Transverse colon (tissue), 4 donors: ENCODE measurements around the gene KLHL18. TPM values are rescaled to one million over a fixed set of nuclear protein-coding genes. Genes with fewer than 3 reads are reported as not detected.
"Not testable (repeated sequence)": the region's sequence is repeated elsewhere in the genome, so short reads cannot be mapped to it uniquely, and the experiment has no call there.

Experiments used
- DNase-seq: peaks from one replicate; pipeline ENCODE4 v3.0.0-alpha.2; 2019
- H3K27ac ChIP-seq, 4 donors: fragments of 200-600 bp; sonication (generic); 2 replicates each; pipeline ENCODE4 v1.5.1; 2016 to 2018; ENCODE audit warnings: inconsistent platforms in 4 of 4
- H3K27me3 ChIP-seq: fragments of 200-600 bp; sonication (generic); 2 replicates; pipeline ENCODE4 v1.5.1; 2017; ENCODE audit warnings: inconsistent platforms
- H3K36me3 ChIP-seq, 4 donors: fragments of 200-600 bp; sonication (generic); 2 replicates each; pipeline ENCODE4 v1.5.1; 2017 to 2019; ENCODE audit warnings: inconsistent platforms in 4 of 4
- H3K4me1 ChIP-seq, 4 donors: fragments of 200-600 bp; sonication (generic); 2 replicates each; pipeline ENCODE4 v1.5.1; 2017 to 2020; ENCODE audit warnings: inconsistent platforms in 4 of 4
- H3K4me3 ChIP-seq, 4 donors: fragments of 200-600 bp; sonication (generic); 1 replicate in 1 of 4; 2 replicates in 3 of 4; pipeline versions ENCODE4 v1.5.1 to v1.6.1; 2017 to 2019; ENCODE audit warnings: inconsistent platforms in 4 of 4
- H3K9me3 ChIP-seq, 2 donors: fragments of 200-600 bp; sonication (generic); 2 replicates each; pipeline ENCODE4 v1.5.1; 2017 to 2019; ENCODE audit warnings: inconsistent platforms in 2 of 2
- CTCF ChIP-seq, 5 experiments: fragments of 200-600 bp in 3 of 5; fragments of 450-650 bp in 2 of 5; sonication (generic) in 3 of 5; IDR thresholded peaks; 1 replicate in 2 of 5; 2 replicates in 3 of 5; pipeline ENCODE4 v1.5.1; 2016 to 2017; ENCODE audit warnings: antibody characterized with exemption in 5 of 5, inconsistent platforms in 3 of 5, mild to moderate bottlenecking in 2 of 5, moderate library complexity in 1 of 5
- EP300 ChIP-seq: sonication (generic); formaldehyde crosslinking; IDR thresholded peaks from one replicate; pipeline ENCODE4 v1.6.1; 2017; ENCODE audit warnings: antibody characterized with exemption, low read depth
- POLR2A ChIP-seq: fragments of 450-650 bp; IDR thresholded peaks from one replicate; pipeline ENCODE4 v1.6.1; 2016; ENCODE audit warnings: antibody characterized with exemption, mild to moderate bottlenecking, moderate library complexity
- POLR2AphosphoS5 ChIP-seq, 3 donors: sonication (generic); formaldehyde crosslinking; IDR thresholded peaks; one replicate each; pipeline ENCODE4 v1.6.1; 2016; ENCODE audit warnings: antibody characterized with exemption in 3 of 3
- WGBS, 2 donors: methylation state at CpG; one replicate each; pipeline ENCODE4 v1.1.5; 2018; ENCODE audit warnings: low coverage in 1 of 2; 5-methylcytosine and 5-hydroxymethylcytosine counted together
- in situ Hi-C, 4 donors: fragments of 200-750 bp; cut with MboI; loops; one replicate each; pipeline versions ENCODE4 v1.15.0 to v1.15.1; 2017; ENCODE audit warnings: low sequenced_read_pairs in 3 of 4, low pct_ligation_motif_present in 1 of 4, low pct_unique_long_range_greater_than_20kb in 1 of 4
- intact Hi-C: fragments of 100-400 bp; cut with DNase I; formaldehyde crosslinking; loops from one replicate; pipeline ENCODE4 v1.15.1; 2023; ENCODE audit warnings: low total_unique reads
- total RNA-seq, 4 donors: library from RNA; depleted of rRNA; stranded (reverse); fragments of >200 nt; gene quantifications; one replicate each; pipeline ENCODE4 v1.1.0, GENCODE V29; 2016

The KLHL18 gene
- total RNA-seq, 4 donors from 2014 or later: 12.2 to 48.6 (median 14.5) TPM

DNA sequence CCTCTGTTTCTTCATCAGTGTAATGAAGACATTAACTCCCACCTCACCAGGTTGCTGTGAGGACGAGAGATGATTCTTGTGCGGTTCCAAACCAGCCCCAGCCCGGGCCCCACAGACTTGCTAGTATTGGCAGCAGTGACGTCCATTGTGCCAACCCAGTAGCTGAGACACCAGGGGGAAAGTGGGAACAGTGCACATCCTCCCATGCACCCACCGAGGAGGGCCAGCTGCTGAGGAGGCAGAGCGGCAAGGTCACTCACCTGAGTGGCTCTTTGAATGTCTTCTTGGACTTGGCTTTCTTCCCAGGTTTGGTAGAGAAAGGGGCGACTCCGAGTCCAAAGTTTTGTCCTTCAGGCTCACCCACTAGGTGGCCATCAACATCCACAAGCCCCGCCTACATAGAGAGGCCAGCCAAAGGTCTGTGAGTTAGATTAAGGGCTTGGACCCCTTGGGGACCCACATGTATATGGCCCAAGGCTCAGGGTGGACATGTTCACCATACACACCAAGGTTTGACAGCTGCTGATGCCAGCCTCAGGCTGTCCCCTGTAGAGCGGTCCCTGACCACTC lies 38.1 kb upstream of the KLHL18 start:
- 90 to 93% methylated on average over 5 to 10 of the region's 10 CpGs for WGBS, 2 donors
- Histone ChIP-seq H3K27ac (no peak overlapping the region), H3K9me3 (no peaks in the 10 kb centered on the region), H3K27me3 (no peaks in the 10 kb centered on the region), H3K4me3 (no peak overlapping the region), H3K36me3 (no peaks in the 10 kb centered on the region), H3K4me1 (no peaks in the 10 kb centered on the region)
- TF ChIP-seq POLR2A: no peak
- intact Hi-C loops: no loop called here
- in situ Hi-C loops: no loop called here
- DNase-seq: no peak

DNA sequence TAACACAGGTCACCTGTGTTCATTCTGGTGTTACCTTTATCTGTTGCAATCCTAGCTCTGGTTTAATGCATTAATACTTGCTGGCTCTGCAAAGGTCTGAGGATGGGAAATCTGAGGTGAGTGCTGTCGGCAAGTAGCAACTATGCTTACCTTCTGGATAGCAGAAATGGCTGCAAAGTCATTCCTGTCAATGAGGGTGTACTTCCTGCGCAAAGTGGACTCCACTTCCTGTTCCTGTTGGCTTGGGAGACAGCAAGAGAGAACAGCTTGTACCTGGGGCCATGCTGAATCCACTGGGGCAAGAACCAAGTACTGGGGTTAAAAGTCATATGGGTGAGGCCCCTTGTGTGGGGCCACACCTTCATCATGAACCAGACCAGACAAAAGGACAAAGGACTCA lies 37.5 kb upstream of the KLHL18 start:
- H3K9me3 ChIP-seq: no peaks in the 10 kb centered on the region
- no peak for DNase-seq
- H3K4me1 ChIP-seq: no peaks in the 10 kb centered on the region
- H3K36me3 ChIP-seq: no peaks in the 10 kb centered on the region
- 96% methylated on average over 2 of the region's 2 CpGs; no CpG with 5 or more reads in 1 of the 2 donors for WGBS, 2 donors
- TF ChIP-seq CTCF (IDR thresholded peaks at IDR 0.05) (no peak), POLR2AphosphoS5 (IDR thresholded peaks at IDR 0.05) (no peak), POLR2A (no peak), EP300 (no peak)
- no peak overlapping the region for H3K4me3 ChIP-seq
- no peaks in the 10 kb centered on the region for H3K27me3 ChIP-seq
- H3K27ac ChIP-seq: no peak overlapping the region
- intact Hi-C loops (no loop called here), in situ Hi-C loops (no loop called here)

DNA sequence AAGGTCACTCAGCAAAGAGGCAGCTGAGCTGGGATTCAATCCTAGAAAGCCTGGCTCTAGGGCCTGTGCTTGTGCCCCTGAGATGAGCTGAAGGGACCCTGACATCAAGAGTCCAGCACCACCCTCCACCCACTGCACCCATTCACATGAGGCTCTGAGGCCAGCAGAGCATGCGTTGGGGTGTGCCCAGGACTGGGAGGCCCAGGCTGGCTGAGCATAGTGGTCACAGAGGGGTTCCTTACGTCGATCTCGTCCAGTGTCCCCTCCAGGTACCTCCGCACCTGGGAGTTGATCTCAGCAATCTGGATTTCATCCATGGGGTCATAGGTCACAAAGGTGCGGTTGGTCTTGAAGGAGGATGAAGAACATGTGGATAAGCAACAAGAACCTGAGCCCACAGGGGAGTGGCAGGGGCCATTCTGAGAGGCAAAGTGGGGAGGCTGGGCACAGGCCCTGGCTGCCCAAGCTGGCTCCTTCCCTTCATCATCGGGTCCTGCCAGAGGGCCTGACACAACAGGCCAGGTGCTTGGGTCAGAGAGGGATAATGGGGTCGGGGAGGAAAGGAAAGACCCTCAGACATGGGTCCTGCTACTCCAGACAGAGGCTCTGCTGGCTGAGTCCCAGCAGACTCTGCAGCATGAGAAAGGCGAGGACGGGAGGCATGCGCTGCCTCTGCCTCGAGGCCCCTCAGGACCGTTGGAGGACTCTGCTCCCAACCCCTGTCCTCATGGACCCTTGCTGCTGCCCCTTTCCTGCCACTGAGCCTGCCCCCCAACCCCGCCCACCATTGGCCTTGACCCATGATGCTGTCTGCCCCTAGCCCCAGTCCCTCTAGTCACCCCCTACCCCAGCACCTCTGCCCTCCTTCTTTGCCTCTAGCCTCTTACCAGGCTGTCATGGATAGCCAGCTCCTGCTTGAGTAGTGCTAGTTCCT lies 35.3 kb upstream of the KLHL18 start:
- no peak for DNase-seq
- no peaks in the 10 kb centered on the region for H3K9me3 ChIP-seq
- no peak overlapping the region for H3K4me3 ChIP-seq
- no peaks in the 10 kb centered on the region for H3K36me3 ChIP-seq
- no peak overlapping the region for H3K27ac ChIP-seq
- 80 to 88% methylated on average over 7 to 14 of the region's 14 CpGs for WGBS, 2 donors
- TF ChIP-seq EP300 (no peak), POLR2A (no peak), CTCF (IDR thresholded peaks at IDR 0.05) (no peak), POLR2AphosphoS5 (IDR thresholded peaks at IDR 0.05) (no peak)
- in situ Hi-C loops: no loop called here
- intact Hi-C loops: no loop called here
- H3K27me3 ChIP-seq: no peaks in the 10 kb centered on the region
- no peaks in the 10 kb centered on the region for H3K4me1 ChIP-seq

- peak; percentile 15 for DNase-seq
- H3K27ac ChIP-seq: no peak overlapping the region
- TF ChIP-seq POLR2AphosphoS5 (IDR thresholded peaks at IDR 0.05) (no peak), CTCF (IDR thresholded peaks at IDR 0.05) (peak in 3 of 5 experiments; percentile 13 to 19 (median 17))
- no peak overlapping the region for H3K4me3 ChIP-seq
- H3K4me1 ChIP-seq: no peaks in the 10 kb centered on the region
- no peaks in the 10 kb centered on the region for H3K27me3 ChIP-seq
- H3K9me3 ChIP-seq: no peaks in the 10 kb centered on the region
- no peaks in the 10 kb centered on the region for H3K36me3 ChIP-seq
- intact Hi-C loops (no loop called here), in situ Hi-C loops (no loop called here)
- WGBS, 2 donors: 78 to 84% methylated on average over 6 to 7 of the region's 7 CpGs
Measured at GRCh38 chr3:47250309-47251060, 32.3 kb upstream of the KLHL18 start.

DNA sequence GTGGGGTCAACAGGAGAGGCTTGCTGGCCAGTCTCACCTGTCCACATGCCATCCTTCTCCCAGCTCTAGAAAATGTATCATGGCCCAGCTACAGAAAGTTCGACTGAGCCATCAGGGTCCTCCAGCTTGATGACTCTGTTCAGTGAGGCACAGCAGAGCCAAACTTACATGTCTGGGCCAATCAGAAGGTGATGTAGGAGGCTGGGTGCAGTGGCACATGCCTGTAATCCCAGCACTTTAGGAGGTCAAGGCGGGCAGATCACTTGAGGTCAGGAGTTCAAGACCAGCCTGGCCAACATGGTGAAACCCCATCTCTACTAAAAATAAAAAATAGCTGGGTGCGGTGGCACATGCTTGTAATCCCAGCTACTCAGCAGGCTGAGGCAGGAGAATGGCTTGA lies 31.7 kb upstream of the KLHL18 start:
- H3K9me3 ChIP-seq, H3K36me3 ChIP-seq, H3K27me3 ChIP-seq, intact Hi-C loops, H3K27ac ChIP-seq, in situ Hi-C loops, H3K4me3 ChIP-seq, DNase-seq, H3K4me1 ChIP-seq: not testable (repeated sequence)
- 81% methylated on average over 3 of the region's 3 CpGs; no CpG with 5 or more reads in 1 of the 2 donors for WGBS, 2 donors
